Anterior cingulate cortex (tissue), 58 donors: ENCODE results near the gene MYL3.
A peak's percentile ranks its signal among the peaks of the same experiment; 100 is the strongest.

Experiments
- DNase-seq, 58 donors: peaks; one replicate each; lab custom pipeline; 2025; lab: John Stamatoyannopoulos, UW

The MYL3 gene

DNA sequence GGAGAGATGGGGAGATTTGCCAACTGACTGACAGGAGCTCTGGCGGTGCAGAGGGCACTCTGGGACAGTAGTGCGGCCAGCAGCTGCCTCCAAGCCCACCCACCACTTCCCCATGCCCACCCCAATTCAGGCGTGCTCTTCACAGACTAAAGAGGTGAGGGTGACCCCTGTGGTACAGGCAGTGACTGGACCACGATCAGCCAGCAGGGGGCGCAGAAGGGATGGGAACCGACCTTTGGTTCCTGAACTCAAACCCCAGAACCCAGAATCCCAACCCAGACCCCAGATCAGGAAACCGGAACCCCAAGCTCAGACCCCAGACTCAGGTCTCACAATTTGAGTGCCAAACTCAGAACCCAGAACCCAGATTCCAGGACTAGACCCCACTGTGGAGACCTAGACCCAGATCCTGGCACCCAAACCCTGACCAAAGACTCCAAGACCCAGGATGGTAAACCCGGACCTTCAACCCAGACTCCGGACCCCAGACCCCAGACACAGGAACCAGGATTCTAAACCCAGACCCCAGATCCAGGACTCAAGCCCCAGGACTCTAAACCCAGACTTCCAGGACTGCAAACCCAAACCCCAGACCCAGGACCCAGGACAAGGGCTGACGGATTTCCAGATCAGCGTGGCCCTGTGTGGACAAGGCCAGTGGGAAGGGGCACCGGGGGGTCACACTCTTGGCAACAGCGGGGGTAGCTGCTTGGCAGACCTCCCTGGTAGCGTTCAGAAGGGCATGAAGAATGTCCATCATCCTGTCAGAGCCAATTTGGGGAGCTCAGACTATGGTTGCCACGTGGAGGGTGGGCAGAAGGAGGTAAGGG is 3.7 kb upstream of the MYL3 start:
- DNase-seq: peak in 50 of 58 donors; percentile 6 to 88 (median 37)

- no peak for DNase-seq
Observed at GRCh38 chr3:46866032-46866595, 2.9 kb upstream of the MYL3 start.

GRCh38 chr3:46865546-46865945 is 2.3 kb upstream of the MYL3 start:
- no peak for DNase-seq

DNA sequence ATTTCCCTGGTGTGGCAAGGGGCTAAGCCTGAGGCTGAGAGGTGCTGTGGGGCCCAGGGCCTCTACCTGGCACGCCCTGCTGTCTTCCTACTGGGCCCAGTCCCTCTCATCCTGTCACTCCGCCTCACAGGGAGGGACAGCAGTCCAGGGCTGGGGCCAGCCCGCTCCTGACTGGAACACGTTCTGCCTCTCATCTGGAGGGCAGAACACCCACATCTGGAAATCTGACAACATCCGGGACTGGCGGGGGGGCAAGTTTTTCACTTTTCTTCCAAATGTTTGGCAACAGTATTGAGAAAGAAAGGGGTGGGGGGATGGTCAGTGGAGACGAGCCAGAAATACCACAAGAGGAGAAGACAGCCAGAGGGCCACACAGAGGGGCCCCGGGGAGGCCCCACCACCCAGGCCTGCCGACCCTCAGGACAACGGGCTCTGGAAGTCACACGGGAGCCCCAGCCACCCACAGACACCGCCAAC is 1.8 kb upstream of the MYL3 start:
- no peak for DNase-seq

- no peak for DNase-seq
Observed at GRCh38 chr3:46864061-46864881, 1.0 kb upstream of the MYL3 start.

GRCh38 chr3:46862369-46863025 is 747 bp downstream of the MYL3 start:
- DNase-seq: no peak

- no peak for DNase-seq
Observed at GRCh38 chr3:46861605-46862368, 1.5 kb downstream of the MYL3 start.

DNA sequence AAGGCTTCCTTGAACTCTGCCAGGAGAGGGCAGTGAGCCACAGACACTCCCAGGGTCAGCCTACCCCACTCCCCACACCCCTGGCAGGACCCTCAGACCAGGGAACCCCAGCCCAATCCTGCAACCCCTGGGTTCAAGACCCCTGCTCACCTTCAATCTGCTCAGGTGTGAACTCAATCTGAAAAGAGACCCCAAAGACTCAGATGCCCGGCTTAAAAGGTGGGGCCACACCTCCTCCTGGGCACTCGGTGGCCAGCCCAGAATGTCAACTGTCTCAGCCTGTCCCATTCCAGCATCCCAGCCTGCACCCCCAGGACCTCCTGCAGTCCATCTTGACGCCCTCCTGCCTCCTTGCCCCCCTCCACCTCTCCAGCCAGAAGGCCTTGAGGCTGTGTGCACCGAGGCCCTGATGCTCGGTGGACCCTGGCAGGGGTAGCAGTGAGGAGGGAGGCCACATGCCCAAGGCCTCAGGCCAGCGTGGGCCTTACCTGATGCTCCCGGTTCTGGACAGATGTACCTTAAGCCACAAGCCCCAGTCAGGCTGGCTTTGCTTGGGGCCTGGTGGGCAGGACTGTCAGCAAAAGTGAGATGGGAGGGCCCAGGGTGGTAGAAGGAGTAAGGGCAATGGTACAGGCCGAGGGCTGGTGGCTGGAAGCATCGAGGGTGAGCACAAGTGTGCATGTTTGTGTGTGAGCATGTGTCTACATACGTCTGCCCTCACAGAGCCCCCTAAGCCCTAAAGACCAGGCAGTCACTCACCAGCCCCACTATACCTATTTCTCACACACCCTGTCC is 2.2 kb downstream of the MYL3 start:
- no peak for DNase-seq

DNA sequence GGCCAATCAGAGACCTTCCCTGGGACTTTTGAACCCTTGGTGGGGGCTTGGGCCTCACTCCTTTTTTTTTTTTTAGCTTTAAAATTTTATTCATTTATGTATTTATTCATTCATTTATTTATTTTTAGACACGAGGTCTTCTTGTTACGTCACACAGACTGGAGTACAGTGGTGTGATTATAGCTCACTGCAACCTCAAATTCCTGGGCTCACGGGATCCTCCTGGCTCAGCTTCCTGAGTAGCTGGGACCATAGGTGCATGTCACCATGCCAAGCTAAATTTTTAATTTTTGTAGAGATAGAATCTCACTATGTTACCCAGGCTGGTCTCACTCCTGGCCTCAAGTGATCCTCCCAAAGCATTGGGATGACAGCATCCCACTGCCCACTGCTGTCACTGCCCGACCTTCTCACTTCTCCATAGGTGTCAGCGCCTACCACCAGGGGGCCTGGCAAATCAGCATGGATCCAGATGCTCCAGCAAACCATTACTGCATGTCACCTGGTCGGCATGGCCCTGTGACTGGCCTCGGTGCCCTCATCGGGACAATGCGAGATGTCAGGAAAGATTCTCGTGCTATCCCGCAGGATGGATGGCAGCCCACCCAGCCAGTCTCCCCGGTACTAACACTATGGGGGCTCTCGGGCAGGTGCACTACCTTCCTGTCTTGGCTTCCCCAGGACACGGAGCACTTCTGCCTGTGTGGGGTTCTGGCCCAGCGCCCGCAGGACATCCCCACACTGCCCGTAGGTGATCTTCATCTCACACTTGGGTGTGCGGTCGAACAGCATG is 3.0 kb downstream of the MYL3 start:
- DNase-seq: no peak

GRCh38 chr3:46859001-46859710 is 4.1 kb downstream of the MYL3 start:
- DNase-seq: no peak

DNA sequence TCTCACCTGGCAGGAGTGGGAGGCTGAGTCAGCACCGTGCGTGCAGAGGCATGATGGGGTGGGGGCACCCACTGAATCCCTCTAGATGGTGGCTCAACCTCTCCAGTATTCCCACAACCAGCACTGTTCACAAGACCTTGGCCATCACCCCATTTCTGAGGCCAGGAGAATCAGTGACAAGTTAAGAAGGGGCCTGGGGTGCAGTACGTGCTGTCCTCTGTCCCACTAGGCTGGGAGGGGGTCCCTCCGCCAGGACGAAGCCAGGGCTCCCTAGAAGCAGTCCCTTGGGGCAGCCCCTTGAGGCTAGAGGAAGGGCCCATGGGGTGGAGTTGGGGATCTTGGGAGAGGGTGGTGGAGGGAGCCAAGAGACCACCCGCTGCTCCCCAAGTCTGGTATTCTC is 4.8 kb downstream of the MYL3 start:
- DNase-seq: no peak

DNA sequence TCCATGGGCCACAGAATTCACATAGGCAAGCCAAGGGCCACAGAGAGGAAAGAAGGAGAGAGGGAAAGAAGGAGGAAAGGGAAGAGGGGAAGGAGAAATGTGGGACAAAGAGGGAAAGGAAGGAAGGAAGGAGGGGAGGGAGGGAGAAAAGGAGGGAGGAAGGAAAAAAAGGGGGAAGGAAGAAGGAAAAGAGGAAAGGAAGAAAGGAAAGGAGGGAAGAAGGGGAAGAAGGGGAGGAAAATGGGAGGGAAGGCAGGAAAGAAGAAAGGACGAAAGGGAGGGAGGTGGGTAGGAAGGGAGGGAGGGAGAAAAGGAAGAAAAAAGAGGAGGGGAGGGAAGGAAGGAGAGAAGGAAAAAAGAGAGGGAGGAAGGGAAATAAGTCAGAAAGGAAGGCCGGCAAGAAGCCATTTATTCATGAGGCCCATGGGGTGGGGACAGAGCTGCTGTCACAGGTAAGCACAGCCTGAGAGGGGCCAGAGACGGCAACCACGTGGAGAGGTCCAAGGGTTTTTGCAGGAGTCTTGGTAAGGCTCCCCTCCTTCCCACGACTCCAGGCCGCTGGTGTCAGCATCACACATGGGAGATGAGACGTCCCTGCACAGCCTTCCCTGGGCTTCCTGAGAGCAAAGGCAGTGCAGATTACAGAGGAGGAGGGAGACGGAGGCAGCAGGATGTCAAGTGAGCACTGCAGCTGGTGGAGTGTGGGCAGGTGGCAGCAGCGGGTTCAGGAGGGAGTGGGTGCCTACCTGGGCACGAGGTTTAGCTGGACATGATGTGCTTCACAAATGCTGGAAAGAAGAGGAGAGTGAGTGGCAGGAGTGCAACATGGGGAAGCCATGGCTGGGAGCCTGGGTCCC is 5.5 kb downstream of the MYL3 start:
- no peak for DNase-seq

DNA sequence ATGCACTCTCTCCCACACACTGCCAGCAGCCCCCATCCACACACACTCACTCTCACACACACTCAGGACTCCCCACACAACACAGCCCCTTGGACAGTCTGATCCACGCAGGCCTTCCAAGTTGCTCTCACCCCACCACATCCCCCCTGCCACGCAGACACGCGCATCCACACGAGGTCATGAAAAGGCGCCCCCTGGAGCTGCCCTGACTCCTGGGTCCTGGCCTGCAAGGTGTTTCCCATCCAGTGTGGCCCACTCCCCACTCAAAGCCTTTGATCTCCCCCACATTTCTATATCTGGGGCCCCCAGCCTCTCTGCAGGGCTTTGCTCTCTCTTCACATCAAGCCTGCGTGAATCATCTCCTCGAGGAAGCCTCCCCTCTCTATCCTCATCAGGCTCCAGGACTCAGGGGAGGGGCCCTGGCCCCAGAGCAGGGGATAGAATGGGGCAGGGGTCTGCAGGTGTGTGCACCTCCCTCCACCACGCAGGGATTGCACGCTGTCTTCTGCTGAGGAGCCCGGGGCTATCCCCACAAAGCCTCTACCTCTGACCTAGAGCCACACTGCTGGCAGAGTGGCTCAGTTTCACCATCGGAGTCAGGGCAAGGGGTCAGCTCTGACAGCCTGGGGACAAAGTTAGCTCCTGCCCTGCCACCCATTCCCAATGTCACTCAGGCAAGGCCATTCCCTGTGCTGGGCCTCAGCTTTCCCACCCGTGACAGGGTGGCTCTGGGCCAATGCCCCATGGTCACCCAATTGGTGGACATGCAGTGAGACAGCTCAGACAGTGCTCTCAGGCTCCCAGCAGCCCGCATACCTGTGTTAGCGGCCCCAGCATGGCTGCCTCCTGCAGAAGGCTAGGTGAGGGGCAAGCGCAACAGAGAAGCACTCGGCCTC is 6.4 kb downstream of the MYL3 start:
- no peak for DNase-seq

GRCh38 chr3:46854555-46854991 is 8.7 kb downstream of the MYL3 start:
- DNase-seq: no peak
